ENCODE measurements around the gene PSTPIP1.

GRCh38 chr15:77032052-77032646, 37.2 kb downstream of the PSTPIP1 start:
- TF ChIP-seq CTCF (conservative IDR thresholded peaks at IDR 0.05; ENCODE audit: low read length) (no peak), EZH2phosphoT487 (IDR thresholded peaks at IDR 0.05; ENCODE audit: borderline replicate concordance, low read depth, low read length) (no peak)

All from OCI-LY7 (cell line).